Right ventricle myocardium inferior (tissue), 1 donor: ENCODE measurements around the gene SOWAHC. TPM values are rescaled to one million over a fixed set of nuclear protein-coding genes. Genes with fewer than 3 reads are reported as not detected.

ENCODE experiments used
- total RNA-seq: library from RNA; stranded (reverse); fragmentation: NEBNext Ultra II Directional; extraction: Animal tissue kit (Norgen Biotek cat#: 25700); gene quantifications from one replicate; pipeline ENCODE4 v1.2.1, GENCODE V29; 2021
- donor health status: DM: no; HTN: yes; CAD: no; lungs with severe emphysema.

SOWAHC gene
- total RNA-seq, 1 donor from 2014 or later: 2.5 TPM

Other genes with a start within 250 kb of the SOWAHC start
- 56.2 TPM for gene SEPTIN10, start 398 bp upstream of the SOWAHC start, total RNA-seq
- 30.5 TPM for gene RGPD5, start 179.9 kb downstream of the SOWAHC start, total RNA-seq